Endodermal cell (in vitro differentiated cells): ENCODE data around the gene FAAP20. TPM values are rescaled to one million over a fixed set of nuclear protein-coding genes. Genes with fewer than 3 reads are reported as not detected.

Experiments used
- DNase-seq: peaks from one replicate; pipeline ENCODE4 v3.0.0-alpha.2; 2017
- H3K27ac ChIP-seq: 2 replicates; pipeline ENCODE4 v1.5.1; 2013; ENCODE audit warnings: mild to moderate bottlenecking, low read depth, low read length, moderate library complexity
- H3K27me3 ChIP-seq: 2 replicates; pipeline ENCODE4 v1.6.1; 2013; ENCODE audit warnings: mild to moderate bottlenecking, low read length, moderate library complexity; ENCODE audit not compliant: insufficient read depth, control insufficient read depth, poor library complexity, severe bottlenecking
- H3K36me3 ChIP-seq: 2 replicates; pipeline ENCODE4 v1.7.0; 2013; ENCODE audit warnings: mild to moderate bottlenecking, low read length, moderate library complexity; ENCODE audit not compliant: control insufficient read depth, insufficient read depth
- H3K4me1 ChIP-seq: one replicate; pipeline ENCODE4 v1.7.0; 2013; ENCODE audit warnings: low read length; ENCODE audit not compliant: control insufficient read depth, insufficient read depth
- H3K4me3 ChIP-seq: 2 replicates; pipeline ENCODE4 v1.5.1; 2013; ENCODE audit warnings: mild to moderate bottlenecking, low read length, moderate library complexity
- H3K9ac ChIP-seq: 2 replicates; pipeline ENCODE4 v1.6.1; 2013; ENCODE audit warnings: mild to moderate bottlenecking, low read length, moderate library complexity; ENCODE audit not compliant: poor library complexity, severe bottlenecking; ENCODE audit errors: extremely low read depth
- H3K9me3 ChIP-seq: 2 replicates; pipeline ENCODE4 v1.6.1; 2013; ENCODE audit warnings: mild to moderate bottlenecking, low read length, moderate library complexity; ENCODE audit not compliant: control insufficient read depth
- H3K27ac Mint-ChIP-seq: 2 replicates; pipeline ENCODE4 v1.8.0; 2020; ENCODE audit warnings: mixed read lengths
- H3K27me3 Mint-ChIP-seq: 2 replicates; pipeline ENCODE4 v1.8.0; 2021; ENCODE audit warnings: mild to moderate bottlenecking, mixed read lengths; ENCODE audit not compliant: insufficient read depth
- H3K36me3 Mint-ChIP-seq: 2 replicates; pipeline ENCODE4 v1.8.0; 2020; ENCODE audit warnings: low read depth, mixed read lengths
- H3K4me1 Mint-ChIP-seq: 2 replicates; pipeline ENCODE4 v1.8.0; 2020; ENCODE audit warnings: mixed read lengths
- H3K4me3 Mint-ChIP-seq: 2 replicates; pipeline ENCODE4 v1.8.0; 2020; ENCODE audit warnings: mild to moderate bottlenecking, moderate library complexity, mixed read lengths
- H3K9me3 Mint-ChIP-seq: 2 replicates; pipeline ENCODE4 v1.8.0; 2020; ENCODE audit warnings: mild to moderate bottlenecking, mixed read lengths
- CTCF ChIP-seq: fragments of 200-600 bp; sonication (generic); conservative IDR thresholded peaks from 2 replicates; pipeline ENCODE4 v1.5.0; 2021; ENCODE audit warnings: antibody characterized with exemption, mild to moderate bottlenecking
- WGBS, 2 experiments: methylation state at CpG; one replicate each; pipeline versions ENCODE4 v1.1.5 to v1.1.7; 2013; ENCODE audit warnings: missing lambda C conversion rate in 2 of 2, mixed read lengths in 1 of 2; ENCODE audit not compliant: insufficient coverage in 1 of 2, insufficient read length in 1 of 2; 5-methylcytosine and 5-hydroxymethylcytosine counted together
- total RNA-seq, 2 donors: library from RNA; stranded (reverse); fragmentation: NEBNext Ultra II Directional in 1 of 2; extraction: Animal tissue kit (Norgen Biotek cat#: 25700) in 1 of 2; gene quantifications; 2 replicates in 1 of 2; 3 replicates in 1 of 2; pipeline ENCODE4 v1.2.1, GENCODE V29; 2021

Gene FAAP20
- total RNA-seq, 2 donors from 2014 or later, result 126 to 154 TPM

- Mint-ChIP-seq H3K27me3 (no peaks in the 10 kb centered on the region), H3K4me3 (no peak overlapping the region), H3K27ac (no peak overlapping the region), H3K9me3 (no peaks in the 10 kb centered on the region), H3K36me3 (peaks cover 57% of the 10 kb centered on the region), H3K4me1 (no peaks in the 10 kb centered on the region)
- TF ChIP-seq CTCF, result no peak
- H3K9ac ChIP-seq, result no peak overlapping the region
- H3K36me3 ChIP-seq, result peaks cover 12% of the 10 kb centered on the region
- no peaks in the 10 kb centered on the region for H3K9me3 ChIP-seq
- H3K4me1 ChIP-seq, result no peaks in the 10 kb centered on the region
- H3K4me3 ChIP-seq, result no peak overlapping the region
- DNase-seq, result no peak
- 91 to 94% methylated on average over 4 to 16 of the region's 16 CpGs for WGBS, 2 experiments
- H3K27me3 ChIP-seq, result no peaks in the 10 kb centered on the region
- H3K27ac ChIP-seq, result no peak overlapping the region
Measured at GRCh38 chr1:2178875-2179274, 15.7 kb downstream of the FAAP20 start.

- no peaks in the 10 kb centered on the region for H3K9me3 Mint-ChIP-seq
- no peak for DNase-seq
- H3K36me3 Mint-ChIP-seq, result peaks cover 53% of the 10 kb centered on the region
- no peaks in the 10 kb centered on the region for H3K4me1 ChIP-seq
- H3K36me3 ChIP-seq, result peaks cover 17% of the 10 kb centered on the region
- no peaks in the 10 kb centered on the region for H3K27me3 ChIP-seq
- peak overlapping the region; percentile 75 for H3K27ac Mint-ChIP-seq
- no peak overlapping the region for H3K27ac ChIP-seq
- H3K4me1 Mint-ChIP-seq, result no peaks in the 10 kb centered on the region
- no peak overlapping the region for H3K9ac ChIP-seq
- H3K27me3 Mint-ChIP-seq, result no peaks in the 10 kb centered on the region
- TF ChIP-seq CTCF, result no peak
- H3K4me3 Mint-ChIP-seq, result no peak overlapping the region
- no peak overlapping the region for H3K4me3 ChIP-seq
- no peaks in the 10 kb centered on the region for H3K9me3 ChIP-seq
- 95 to 98% methylated on average over 15 to 18 of the region's 18 CpGs for WGBS, 2 experiments
Measured at GRCh38 chr1:2177946-2178538, 16.5 kb downstream of the FAAP20 start.

GRCh38 chr1:2177541-2177940, 17.0 kb downstream of the FAAP20 start:
- Mint-ChIP-seq H3K27ac (no peak overlapping the region), H3K4me1 (no peaks in the 10 kb centered on the region), H3K36me3 (peaks cover 53% of the 10 kb centered on the region), H3K9me3 (no peaks in the 10 kb centered on the region), H3K4me3 (no peak overlapping the region), H3K27me3 (no peaks in the 10 kb centered on the region)
- no peak overlapping the region for H3K4me3 ChIP-seq
- WGBS, 2 experiments, result 94 to 95% methylated on average over 12 to 21 of the region's 21 CpGs
- no peak overlapping the region for H3K27ac ChIP-seq
- no peaks in the 10 kb centered on the region for H3K4me1 ChIP-seq
- no peaks in the 10 kb centered on the region for H3K27me3 ChIP-seq
- TF ChIP-seq CTCF, result no peak
- H3K9me3 ChIP-seq, result no peaks in the 10 kb centered on the region
- DNase-seq, result no peak
- H3K36me3 ChIP-seq, result peaks cover 17% of the 10 kb centered on the region
- no peak overlapping the region for H3K9ac ChIP-seq
